Measurements from ENCODE around the gene CASP10. TPM values are rescaled to one million over a fixed set of nuclear protein-coding genes. Genes with fewer than 3 reads are reported as not detected.

CASP10 gene
- total and polyA plus RNA-seq, 9 of the 15 experiments (the other 6 are each of a cell fraction or from before 2014, with no cell fraction given), result 7.1 to 20.4 (median 10.8) TPM

DNA sequence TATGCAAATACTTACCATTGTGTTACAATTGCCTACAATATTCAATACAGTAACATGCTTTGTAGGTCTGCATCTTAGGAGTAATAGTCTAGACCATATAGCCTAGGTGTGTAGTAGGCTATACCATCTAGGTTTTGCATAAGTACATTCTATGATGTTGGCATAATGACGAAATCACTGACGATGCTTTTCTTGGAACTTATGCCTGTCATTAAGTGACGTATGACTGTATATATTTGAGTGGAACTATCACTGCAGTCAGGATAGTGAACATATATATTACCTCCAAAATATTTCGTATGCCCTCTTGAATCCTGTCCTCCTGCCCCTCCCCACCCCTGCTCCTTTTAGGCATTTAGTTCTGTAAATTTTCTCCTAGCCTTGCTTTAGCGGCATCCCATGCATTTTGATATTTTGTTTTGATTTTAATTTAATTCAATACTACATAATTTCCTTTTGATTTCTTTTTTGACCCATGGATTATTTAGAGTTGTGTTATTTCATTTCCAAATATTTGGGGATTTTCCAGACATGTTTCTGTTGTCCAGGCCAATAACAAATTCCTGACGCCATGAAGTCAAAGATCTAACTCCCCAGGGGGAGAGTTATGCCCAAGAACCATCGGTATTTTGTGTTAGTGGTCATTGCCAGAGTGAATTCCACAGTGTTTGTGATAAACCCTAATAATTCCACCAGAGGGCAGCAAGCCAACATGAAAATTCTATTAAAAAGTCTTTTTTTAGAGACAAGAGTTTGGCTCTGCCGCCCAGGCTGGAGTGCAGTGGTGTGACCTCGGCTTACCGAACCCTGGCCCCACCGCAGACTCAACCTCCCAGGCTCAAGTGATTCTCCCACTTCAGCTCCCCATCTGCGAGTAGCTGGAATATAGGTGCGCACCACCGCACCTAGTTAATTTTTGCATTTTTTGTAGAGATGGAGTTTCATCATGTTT lies 53.2 kb downstream of the CASP10 start (continued):
- TF ChIP-seq KLF10 (CRISPR knock-in tag; IDR thresholded peaks at IDR 0.05) (no peak), NFIC (IDR thresholded peaks at IDR 0.05) (no peak), ZNF347 (CRISPR knock-in tag; IDR thresholded peaks at IDR 0.05; ENCODE audit: low read depth) (no peak), BHLHE40 (IDR thresholded peaks at IDR 0.05; ENCODE audit: low read length) (no peak), ARID2 (IDR thresholded peaks at IDR 0.05) (peak; percentile 45; the same call in 1 of the 2 replicates), ZNF217 (CRISPR knock-in tag; IDR thresholded peaks at IDR 0.05) (no peak), GTF2A2 (tag; IDR thresholded peaks at IDR 0.05) (no peak), MCM2 (IDR thresholded peaks at IDR 0.05; ENCODE audit: low read depth) (no peak), HNRNPLL (IDR thresholded peaks at IDR 0.05; ENCODE audit: low read depth, low read length, poor library complexity, severe bottlenecking) (no peak), GATAD2A (IDR thresholded peaks at IDR 0.05) (no peak), KLF6 (CRISPR knock-in tag; IDR thresholded peaks at IDR 0.05; ENCODE audit: borderline replicate concordance) (no peak), TCF7 (IDR thresholded peaks at IDR 0.05; ENCODE audit: borderline replicate concordance) (no peak)
- TF ChIP-seq, protein P1, sequence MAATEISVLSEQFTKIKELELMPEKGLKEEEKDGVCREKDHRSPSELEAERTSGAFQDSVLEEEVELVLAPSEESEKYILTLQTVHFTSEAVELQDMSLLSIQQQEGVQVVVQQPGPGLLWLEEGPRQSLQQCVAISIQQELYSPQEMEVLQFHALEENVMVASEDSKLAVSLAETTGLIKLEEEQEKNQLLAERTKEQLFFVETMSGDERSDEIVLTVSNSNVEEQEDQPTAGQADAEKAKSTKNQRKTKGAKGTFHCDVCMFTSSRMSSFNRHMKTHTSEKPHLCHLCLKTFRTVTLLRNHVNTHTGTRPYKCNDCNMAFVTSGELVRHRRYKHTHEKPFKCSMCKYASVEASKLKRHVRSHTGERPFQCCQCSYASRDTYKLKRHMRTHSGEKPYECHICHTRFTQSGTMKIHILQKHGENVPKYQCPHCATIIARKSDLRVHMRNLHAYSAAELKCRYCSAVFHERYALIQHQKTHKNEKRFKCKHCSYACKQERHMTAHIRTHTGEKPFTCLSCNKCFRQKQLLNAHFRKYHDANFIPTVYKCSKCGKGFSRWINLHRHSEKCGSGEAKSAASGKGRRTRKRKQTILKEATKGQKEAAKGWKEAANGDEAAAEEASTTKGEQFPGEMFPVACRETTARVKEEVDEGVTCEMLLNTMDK (IDR thresholded peaks at IDR 0.05; ENCODE audit: borderline replicate concordance, insufficient read depth, low read depth, low read length, poor library complexity, severe bottlenecking), result no peak
- TF ChIP-seq, protein P2, sequence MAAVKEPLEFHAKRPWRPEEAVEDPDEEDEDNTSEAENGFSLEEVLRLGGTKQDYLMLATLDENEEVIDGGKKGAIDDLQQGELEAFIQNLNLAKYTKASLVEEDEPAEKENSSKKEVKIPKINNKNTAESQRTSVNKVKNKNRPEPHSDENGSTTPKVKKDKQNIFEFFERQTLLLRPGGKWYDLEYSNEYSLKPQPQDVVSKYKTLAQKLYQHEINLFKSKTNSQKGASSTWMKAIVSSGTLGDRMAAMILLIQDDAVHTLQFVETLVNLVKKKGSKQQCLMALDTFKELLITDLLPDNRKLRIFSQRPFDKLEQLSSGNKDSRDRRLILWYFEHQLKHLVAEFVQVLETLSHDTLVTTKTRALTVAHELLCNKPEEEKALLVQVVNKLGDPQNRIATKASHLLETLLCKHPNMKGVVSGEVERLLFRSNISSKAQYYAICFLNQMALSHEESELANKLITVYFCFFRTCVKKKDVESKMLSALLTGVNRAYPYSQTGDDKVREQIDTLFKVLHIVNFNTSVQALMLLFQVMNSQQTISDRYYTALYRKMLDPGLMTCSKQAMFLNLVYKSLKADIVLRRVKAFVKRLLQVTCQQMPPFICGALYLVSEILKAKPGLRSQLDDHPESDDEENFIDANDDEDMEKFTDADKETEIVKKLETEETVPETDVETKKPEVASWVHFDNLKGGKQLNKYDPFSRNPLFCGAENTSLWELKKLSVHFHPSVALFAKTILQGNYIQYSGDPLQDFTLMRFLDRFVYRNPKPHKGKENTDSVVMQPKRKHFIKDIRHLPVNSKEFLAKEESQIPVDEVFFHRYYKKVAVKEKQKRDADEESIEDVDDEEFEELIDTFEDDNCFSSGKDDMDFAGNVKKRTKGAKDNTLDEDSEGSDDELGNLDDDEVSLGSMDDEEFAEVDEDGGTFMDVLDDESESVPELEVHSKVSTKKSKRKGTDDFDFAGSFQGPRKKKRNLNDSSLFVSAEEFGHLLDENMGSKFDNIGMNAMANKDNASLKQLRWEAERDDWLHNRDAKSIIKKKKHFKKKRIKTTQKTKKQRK (IDR thresholded peaks at IDR 0.05; ENCODE audit: borderline replicate concordance, low read depth, low read length), result no peak
- TF ChIP-seq, protein P3, sequence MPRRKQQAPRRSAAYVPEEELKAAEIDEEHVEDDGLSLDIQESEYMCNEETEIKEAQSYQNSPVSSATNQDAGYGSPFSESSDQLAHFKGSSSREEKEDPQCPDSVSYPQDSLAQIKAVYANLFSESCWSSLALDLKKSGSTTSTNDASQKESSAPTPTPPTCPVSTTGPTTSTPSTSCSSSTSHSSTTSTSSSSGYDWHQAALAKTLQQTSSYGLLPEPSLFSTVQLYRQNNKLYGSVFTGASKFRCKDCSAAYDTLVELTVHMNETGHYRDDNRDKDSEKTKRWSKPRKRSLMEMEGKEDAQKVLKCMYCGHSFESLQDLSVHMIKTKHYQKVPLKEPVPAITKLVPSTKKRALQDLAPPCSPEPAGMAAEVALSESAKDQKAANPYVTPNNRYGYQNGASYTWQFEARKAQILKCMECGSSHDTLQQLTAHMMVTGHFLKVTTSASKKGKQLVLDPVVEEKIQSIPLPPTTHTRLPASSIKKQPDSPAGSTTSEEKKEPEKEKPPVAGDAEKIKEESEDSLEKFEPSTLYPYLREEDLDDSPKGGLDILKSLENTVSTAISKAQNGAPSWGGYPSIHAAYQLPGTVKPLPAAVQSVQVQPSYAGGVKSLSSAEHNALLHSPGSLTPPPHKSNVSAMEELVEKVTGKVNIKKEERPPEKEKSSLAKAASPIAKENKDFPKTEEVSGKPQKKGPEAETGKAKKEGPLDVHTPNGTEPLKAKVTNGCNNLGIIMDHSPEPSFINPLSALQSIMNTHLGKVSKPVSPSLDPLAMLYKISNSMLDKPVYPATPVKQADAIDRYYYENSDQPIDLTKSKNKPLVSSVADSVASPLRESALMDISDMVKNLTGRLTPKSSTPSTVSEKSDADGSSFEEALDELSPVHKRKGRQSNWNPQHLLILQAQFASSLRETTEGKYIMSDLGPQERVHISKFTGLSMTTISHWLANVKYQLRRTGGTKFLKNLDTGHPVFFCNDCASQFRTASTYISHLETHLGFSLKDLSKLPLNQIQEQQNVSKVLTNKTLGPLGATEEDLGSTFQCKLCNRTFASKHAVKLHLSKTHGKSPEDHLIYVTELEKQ (CRISPR knock-in tag; IDR thresholded peaks at IDR 0.05), result no peak
- TF ChIP-seq, protein P4, sequence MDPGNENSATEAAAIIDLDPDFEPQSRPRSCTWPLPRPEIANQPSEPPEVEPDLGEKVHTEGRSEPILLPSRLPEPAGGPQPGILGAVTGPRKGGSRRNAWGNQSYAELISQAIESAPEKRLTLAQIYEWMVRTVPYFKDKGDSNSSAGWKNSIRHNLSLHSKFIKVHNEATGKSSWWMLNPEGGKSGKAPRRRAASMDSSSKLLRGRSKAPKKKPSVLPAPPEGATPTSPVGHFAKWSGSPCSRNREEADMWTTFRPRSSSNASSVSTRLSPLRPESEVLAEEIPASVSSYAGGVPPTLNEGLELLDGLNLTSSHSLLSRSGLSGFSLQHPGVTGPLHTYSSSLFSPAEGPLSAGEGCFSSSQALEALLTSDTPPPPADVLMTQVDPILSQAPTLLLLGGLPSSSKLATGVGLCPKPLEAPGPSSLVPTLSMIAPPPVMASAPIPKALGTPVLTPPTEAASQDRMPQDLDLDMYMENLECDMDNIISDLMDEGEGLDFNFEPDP (CRISPR knock-in tag; IDR thresholded peaks at IDR 0.05), result no peak

Measured in K562 (cell line).